CD4-positive, alpha-beta T cell treated with Interleukin-1 beta for 1 hour (primary cell): ENCODE results near the gene NUAK1.
"Not testable (repeated sequence)": the region's sequence is repeated elsewhere in the genome, so short reads cannot be mapped to it uniquely, and the experiment has no call there.

Source experiments
- DNase-seq, 2 donors: peaks; one replicate each; pipeline ENCODE4 v3.0.0-alpha.2; 2020 to 2022

Gene NUAK1

DNA sequence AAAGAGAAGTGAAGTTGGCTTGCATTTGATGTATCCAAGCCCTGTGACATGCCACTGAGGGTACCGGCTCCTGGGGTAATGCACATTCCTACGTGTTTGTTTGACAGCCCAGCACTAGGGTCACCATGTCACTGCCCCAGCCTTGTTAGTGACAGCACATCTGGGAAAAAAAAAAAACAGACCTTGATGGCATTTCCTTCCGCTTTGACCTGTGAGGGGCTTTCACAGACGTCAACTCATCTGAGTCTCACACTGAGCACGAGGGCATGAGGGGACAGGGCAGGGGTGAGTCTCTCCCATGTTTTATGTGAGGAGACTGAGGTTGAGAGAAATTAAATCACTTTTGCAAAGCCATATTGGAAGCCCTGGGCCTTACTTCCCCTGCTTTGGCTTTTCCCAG, 111.5 kb downstream of the NUAK1 start:
- DNase-seq: no peak

DNA sequence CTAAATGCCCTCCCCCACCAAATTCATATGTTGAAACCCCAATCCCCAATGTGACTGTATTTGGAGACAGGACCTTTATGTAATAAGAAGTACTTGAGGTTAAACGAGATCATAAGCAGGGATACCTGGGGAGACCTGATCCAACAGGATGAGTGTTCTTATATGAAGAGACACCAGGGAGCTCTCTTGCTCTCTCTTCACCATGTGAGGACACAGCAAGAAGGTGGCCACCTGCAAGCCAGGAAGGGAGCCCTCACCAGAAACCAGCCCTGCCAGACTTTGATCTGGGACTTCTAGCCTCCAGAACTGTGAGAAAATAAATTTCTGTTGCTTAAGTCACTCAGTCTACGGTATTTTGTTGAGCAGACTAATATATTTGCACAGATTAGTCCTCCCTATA, 113.6 kb downstream of the NUAK1 start:
- no peak for DNase-seq

DNA sequence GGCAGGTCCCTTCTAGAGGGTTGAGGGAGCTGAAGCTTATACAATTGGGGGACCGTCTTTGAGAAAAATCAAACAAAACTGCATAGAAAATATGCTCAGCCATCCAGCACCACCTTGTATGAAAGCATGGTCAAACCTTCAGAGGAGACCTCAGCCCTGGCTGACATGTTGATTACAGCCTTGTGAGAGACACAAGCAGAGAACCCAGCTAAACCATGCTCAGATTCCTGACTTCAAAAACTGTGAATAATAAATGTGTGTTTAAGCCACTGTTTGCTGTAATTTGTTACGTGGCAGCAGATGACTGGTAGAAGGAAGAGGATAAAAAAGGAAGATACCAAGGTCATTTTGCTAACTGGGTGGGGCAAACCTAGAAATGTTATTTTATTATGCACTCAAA, 115.7 kb downstream of the NUAK1 start:
- DNase-seq: no peak

DNA sequence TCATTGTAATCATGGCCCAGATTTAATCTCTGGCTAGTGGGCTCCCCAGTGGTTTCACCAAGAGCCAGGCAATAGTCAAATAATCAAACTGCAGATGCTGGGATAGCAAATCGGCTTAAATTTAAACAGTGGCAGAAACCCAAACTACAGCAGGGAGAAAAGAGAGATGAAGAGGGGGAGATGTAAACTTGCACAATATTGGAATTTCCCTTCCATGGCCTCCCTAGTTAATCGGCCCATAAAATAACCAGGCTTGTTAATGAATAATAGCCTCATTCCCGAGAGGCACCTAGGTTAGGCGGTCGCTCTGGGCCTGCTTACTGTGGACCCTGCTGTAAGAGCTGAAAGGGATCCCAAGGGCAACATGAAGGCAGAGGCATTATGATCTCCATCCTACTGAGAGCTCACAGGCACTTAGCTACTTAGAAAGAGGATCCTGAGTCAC, 116.2 kb downstream of the NUAK1 start:
- no peak for DNase-seq

DNA sequence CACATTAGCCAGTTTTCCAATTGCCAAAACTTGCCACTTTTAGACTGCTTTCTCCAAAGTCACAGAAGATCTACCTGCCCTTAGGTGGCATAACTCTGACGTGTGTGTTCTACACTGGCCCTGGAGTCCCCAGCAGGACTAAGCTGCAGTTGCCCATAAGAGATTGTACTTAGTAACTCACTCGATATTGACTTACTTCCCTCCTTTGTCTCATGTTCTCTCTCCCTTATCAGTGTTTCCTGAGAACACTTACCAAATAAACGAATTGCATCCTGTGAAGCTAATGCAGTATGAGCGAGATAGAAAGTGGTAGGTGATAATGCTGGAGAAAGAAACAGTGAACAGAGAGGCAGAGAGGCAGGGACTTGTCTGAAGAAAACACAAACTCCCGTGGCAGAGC, 117.2 kb downstream of the NUAK1 start:
- no peak for DNase-seq

DNA sequence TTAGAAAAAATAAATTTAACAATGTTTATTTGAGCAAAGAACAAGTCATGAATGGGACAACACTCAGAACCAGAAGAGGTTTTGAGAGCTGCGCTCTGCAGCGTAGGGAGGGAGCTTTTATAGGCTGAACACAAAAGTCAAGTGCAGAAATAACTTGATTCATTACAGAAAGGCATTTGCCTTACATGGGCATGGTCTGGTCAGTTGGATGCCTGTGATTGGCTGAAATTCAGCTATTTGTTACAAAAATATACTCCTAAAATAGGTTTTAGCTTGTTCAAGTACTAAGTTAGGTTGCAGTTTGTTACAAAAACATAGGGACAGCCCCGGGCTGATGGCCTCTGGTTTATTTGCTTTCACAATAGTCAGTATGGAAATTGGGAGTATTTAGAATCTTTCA, 118.0 kb downstream of the NUAK1 start:
- DNase-seq: no peak

DNA sequence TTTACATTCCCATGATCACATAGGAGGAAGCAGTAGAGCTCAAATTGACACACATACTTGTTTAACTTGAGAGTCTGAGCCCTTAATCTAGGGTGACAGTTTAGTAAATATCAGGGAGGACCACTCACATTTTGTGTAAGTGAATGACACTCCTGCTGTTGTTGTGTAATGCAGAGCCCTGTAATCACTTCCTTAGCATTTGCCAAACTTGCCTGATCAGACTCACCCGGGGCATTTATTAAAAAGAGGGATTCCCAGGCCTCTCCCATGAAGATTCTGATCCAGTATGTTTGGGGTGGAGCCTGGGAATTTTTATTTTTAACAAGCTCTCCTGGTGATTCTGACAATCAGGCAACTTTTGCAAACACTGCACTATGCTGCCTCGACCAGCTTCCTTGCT, 119.6 kb downstream of the NUAK1 start:
- DNase-seq: no peak

DNA sequence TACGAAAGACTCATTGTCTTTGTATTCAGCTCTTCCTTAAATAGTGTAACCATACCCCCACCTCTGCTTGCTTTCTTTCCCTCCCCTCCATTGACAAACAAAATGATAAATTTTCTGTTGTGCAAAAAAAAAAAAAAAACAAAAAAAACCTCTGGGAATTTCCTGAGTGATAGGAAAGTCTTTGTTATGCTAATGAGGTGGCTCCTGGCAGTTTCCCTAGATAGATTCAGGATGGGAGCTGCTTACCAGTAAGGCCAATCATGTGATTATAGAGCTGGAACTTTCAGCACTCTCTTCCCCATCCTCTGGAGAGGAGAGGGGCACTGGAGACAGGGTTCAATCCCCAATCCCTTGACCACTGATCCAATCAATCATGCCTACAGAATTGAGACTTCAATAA, 120.5 kb downstream of the NUAK1 start:
- no peak for DNase-seq

DNA sequence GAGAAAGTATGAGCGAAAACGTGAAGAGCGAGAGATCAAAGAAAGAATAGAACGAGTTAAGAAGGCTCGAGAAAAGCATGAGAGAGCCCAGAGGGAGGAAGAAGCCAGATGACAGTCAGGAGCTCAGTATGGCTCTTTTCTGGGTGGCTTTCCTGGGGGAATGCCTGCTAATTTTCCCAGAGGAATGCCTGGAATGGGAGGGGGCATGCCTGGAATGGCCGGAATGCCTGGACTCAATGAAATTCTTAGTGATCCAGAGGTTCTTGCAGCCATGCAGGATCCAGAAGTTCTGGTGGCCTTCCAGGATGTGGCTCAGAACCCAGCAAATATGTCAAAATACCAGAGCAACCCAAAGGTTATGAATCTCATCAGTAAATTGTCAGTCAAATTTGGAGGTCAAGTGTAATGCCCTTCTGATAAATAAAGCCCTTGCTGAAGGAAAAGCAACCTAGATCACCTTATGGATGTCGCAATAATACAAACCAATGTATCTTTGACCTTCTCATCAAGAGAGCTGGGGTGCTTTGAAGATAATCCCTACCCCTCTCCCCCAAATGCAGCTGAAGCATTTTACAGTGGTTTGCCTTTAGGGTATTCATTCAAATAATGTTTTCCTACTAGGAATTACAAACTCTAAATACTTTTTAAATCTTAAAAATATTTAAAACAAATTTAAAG, 122.0 kb downstream of the NUAK1 start:
- DNase-seq: not testable (repeated sequence)

DNA sequence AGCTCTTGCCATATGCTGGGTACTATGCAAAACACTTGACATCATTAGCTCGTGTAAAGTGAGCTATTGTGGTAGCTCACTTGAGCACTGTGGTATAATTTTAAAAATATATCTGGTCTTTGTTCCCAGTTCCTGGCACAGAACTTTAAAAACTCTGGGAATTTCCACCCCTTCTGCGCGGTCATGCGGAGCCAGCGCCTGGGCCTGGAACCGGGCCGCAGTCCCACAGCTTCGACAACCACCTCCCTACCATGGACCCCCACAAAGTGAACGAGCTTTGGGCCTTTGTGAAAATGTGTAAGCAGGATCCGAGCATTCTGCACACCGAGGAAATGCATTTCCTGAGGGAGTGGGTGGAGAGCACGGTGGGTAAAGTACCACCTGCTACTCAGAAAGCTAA, 123.1 kb downstream of the NUAK1 start:
- DNase-seq: no peak

DNA sequence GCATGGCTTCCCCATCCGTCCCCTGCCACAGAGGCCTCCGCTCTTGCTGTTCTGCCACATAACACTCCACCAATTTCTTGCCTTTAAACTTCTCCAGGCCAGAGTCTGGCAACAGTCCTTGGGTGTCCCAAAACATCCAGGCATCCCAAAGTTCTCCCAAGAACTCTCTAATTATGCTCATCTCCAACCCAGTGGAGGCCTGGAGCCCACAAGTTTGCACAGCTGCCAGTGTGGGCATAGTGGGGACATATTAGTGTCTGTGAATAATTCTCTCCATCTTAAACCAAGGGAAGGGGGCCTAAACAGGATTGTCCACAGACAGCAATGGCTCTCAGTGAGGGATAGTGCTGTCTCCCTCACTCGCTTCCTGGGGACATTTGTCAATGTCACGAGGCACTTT, 124.8 kb downstream of the NUAK1 start:
- DNase-seq: no peak
